PC-9 (cell line): ENCODE results near the gene CLDN11. TPM values are rescaled to one million over a fixed set of nuclear protein-coding genes. Genes with fewer than 3 reads are reported as not detected.

ENCODE experiments used
- BruUV-seq: library from RNA; stranded (reverse); fragments of 400-500 nt; replicated peaks from 2 replicates; lab custom pipeline; 2021; lab: Mats Ljungman, UMichigan
- CTCF ChIA-PET: fragments of 300-600 bp; sonication (Branson Sonifier 250); formaldehyde crosslinking; loops from one replicate; lab custom pipeline; 2022; ENCODE audit warnings: antibody characterized with exemption; lab: Charles Lee
- POLR2A ChIA-PET: fragments of 300-600 bp; sonication (Branson Sonifier 250); formaldehyde crosslinking; loops from one replicate; lab custom pipeline; 2022; ENCODE audit warnings: antibody characterized with exemption; ENCODE audit not compliant: unreplicated experiment; lab: Charles Lee
- DNase-seq, 2 experiments: peaks; one replicate each; pipeline versions ENCODE4 v3.0.0 to v3.0.0-alpha.2; 2015 to 2022; ENCODE audit warnings: mixed read lengths in 1 of 2
- H2AFZ ChIP-seq: fragments of 200-600 bp; sonication (generic); 2 replicates; pipeline ENCODE4 v1.8.1; 2017; ENCODE audit warnings: antibody characterized with exemption
- H3F3A ChIP-seq: fragments of 200-600 bp; sonication (generic); 2 replicates; pipeline ENCODE4 v1.8.1; 2017; ENCODE audit warnings: antibody characterized with exemption, mild to moderate bottlenecking, low read depth; ENCODE audit not compliant: insufficient read depth
- H3K27ac ChIP-seq: fragments of 200-600 bp; sonication (generic); 2 replicates; pipeline ENCODE4 v1.6.1; 2016; ENCODE audit warnings: mixed run types
- H3K27me3 ChIP-seq: fragments of 200-600 bp; sonication (generic); 2 replicates; pipeline ENCODE4 v1.6.1; 2016; ENCODE audit warnings: low read depth, mixed run types; ENCODE audit not compliant: insufficient read depth
- H3K36me3 ChIP-seq: fragments of 200-600 bp; sonication (generic); 2 replicates; pipeline ENCODE4 v1.6.1; 2016; ENCODE audit warnings: low read depth, mixed run types
- H3K4me1 ChIP-seq: fragments of 200-600 bp; sonication (generic); replicated peaks from 2 replicates; pipeline ENCODE4 v1.6.1; 2016; ENCODE audit warnings: mixed run types; ENCODE audit not compliant: insufficient read depth
- H3K4me2 ChIP-seq: fragments of 200-600 bp; sonication (generic); 2 replicates; pipeline ENCODE4 v1.6.1; 2017; ENCODE audit warnings: mixed run types
- H3K4me3 ChIP-seq: fragments of 200-600 bp; sonication (generic); 2 replicates; pipeline ENCODE4 v1.6.1; 2016; ENCODE audit warnings: mixed run types
- H3K79me2 ChIP-seq: fragments of 200-600 bp; sonication (generic); 2 replicates; pipeline ENCODE4 v1.6.1; 2017; ENCODE audit warnings: low read depth, mixed run types
- H3K9me2 ChIP-seq: fragments of 200-600 bp; sonication (generic); 2 replicates; pipeline ENCODE4 v1.8.1; 2017; ENCODE audit warnings: mild to moderate bottlenecking; ENCODE audit not compliant: insufficient read depth
- H3K9me3 ChIP-seq: fragments of 200-600 bp; sonication (generic); 2 replicates; pipeline ENCODE4 v1.8.1; 2016; ENCODE audit warnings: low read depth; ENCODE audit not compliant: insufficient read depth
- H4K20me1 ChIP-seq: fragments of 200-600 bp; sonication (generic); 2 replicates; pipeline ENCODE4 v1.8.1; 2017; ENCODE audit not compliant: insufficient read depth
- CTCF ChIP-seq: fragments of 200-600 bp; sonication (generic); conservative IDR thresholded peaks from 2 replicates; pipeline ENCODE4 v1.6.1; 2017; ENCODE audit warnings: mixed run types, antibody characterized with exemption, mild to moderate bottlenecking, moderate library complexity
- EZH2 ChIP-seq: fragments of 200-600 bp; sonication (generic); IDR thresholded peaks from 2 replicates; pipeline ENCODE4 v1.8.0; 2017; ENCODE audit warnings: antibody characterized with exemption, low read depth
- intact Hi-C: fragments of 100-400 bp; cut with micrococcal nuclease; formaldehyde crosslinking; loops from one replicate; pipeline ENCODE4 v1.10.0; 2022; ENCODE audit not compliant: unreplicated experiment
- total RNA-seq: library from RNA; stranded (reverse); gene quantifications from 2 replicates; pipeline ENCODE4 v1.2.3, GENCODE V29; 2021

CLDN11 gene
- total RNA-seq, 1 experiment from 2014 or later: 1.4 TPM

- CTCF ChIA-PET: no interaction called here
- no peak for TF ChIP-seq EZH2
- TF ChIP-seq CTCF: no peak
- POLR2A ChIA-PET: no interaction called here
- Histone ChIP-seq H3K27ac (no peak overlapping the region), H3K79me2 (no peaks in the 10 kb centered on the region), H3K4me3 (no peak overlapping the region), H3K4me1 (no peaks in the 10 kb centered on the region), H3K9me3 (no peaks in the 10 kb centered on the region), H3K36me3 (no peaks in the 10 kb centered on the region), H3K27me3 (no peaks in the 10 kb centered on the region), H3K9me2 (no peaks in the 10 kb centered on the region; the same call in 1 of the 2 replicates), H4K20me1 (no peaks in the 10 kb centered on the region), H2AFZ (no peak overlapping the region), H3K4me2 (no peak overlapping the region), H3F3A (no peaks in the 10 kb centered on the region)
- intact Hi-C loops: loop anchor here (5.0 kb wide), 1 partner anchor 261 kb away; no protein-coding TSS in a partner anchor
- no peak for DNase-seq
- no TSS peak for BruUV-seq
Observed at GRCh38 chr3:170426240-170426797, 7.7 kb downstream of the CLDN11 start.

- no TSS peak for BruUV-seq
- CTCF ChIA-PET: no interaction called here
Observed at GRCh38 chr3:170428095-170428494, 9.4 kb downstream of the CLDN11 start.

GRCh38 chr3:170429050-170429449 is 10.4 kb downstream of the CLDN11 start:
- DNase-seq: no peak
- ChIA-PET CTCF (no interaction called here), POLR2A (interaction anchor here (0.6 kb wide), 1 partner anchor 233 kb away, joined by 7 read pairs; no protein-coding TSS in a partner anchor)
- no peak overlapping the region for H2AFZ ChIP-seq
- no peaks in the 10 kb centered on the region for H3K9me3 ChIP-seq
- no peaks in the 10 kb centered on the region for H3K4me1 ChIP-seq
- no peaks in the 10 kb centered on the region for H3K27me3 ChIP-seq
- no peaks in the 10 kb centered on the region for H4K20me1 ChIP-seq
- no peaks in the 10 kb centered on the region for H3F3A ChIP-seq
- TF ChIP-seq CTCF (no peak), EZH2 (no peak)
- peaks cover 3% of the 10 kb centered on the region for H3K9me2 ChIP-seq
- no peak overlapping the region for H3K27ac ChIP-seq
- H3K79me2 ChIP-seq: no peaks in the 10 kb centered on the region
- BruUV-seq: no TSS peak
- no peaks in the 10 kb centered on the region for H3K36me3 ChIP-seq
- intact Hi-C loops: loop anchor here (5.0 kb wide), 1 partner anchor 258 kb away; no protein-coding TSS in a partner anchor
- H3K4me2 ChIP-seq: no peak overlapping the region
- no peak overlapping the region for H3K4me3 ChIP-seq

More at GRCh38 chr3:170428095-170428494, 9.4 kb downstream of the CLDN11 start:
- H3K27ac ChIP-seq: no peak overlapping the region
- TF ChIP-seq CTCF (no peak), EZH2 (no peak)
- H3K27me3 ChIP-seq: no peaks in the 10 kb centered on the region
- POLR2A ChIA-PET: no interaction called here
- no peaks in the 10 kb centered on the region for H3F3A ChIP-seq
- no peaks in the 10 kb centered on the region for H3K79me2 ChIP-seq
- DNase-seq: no peak
- H3K36me3 ChIP-seq: no peaks in the 10 kb centered on the region
- no peak overlapping the region for H3K4me3 ChIP-seq
- peaks cover 3% of the 10 kb centered on the region; the same call in 1 of the 2 replicates for H3K9me2 ChIP-seq
- no peak overlapping the region for H3K4me2 ChIP-seq
- intact Hi-C loops: loop anchor here (5.0 kb wide), 1 partner anchor 259 kb away; no protein-coding TSS in a partner anchor
- no peaks in the 10 kb centered on the region for H3K4me1 ChIP-seq
- H3K9me3 ChIP-seq: no peaks in the 10 kb centered on the region
- no peaks in the 10 kb centered on the region for H4K20me1 ChIP-seq
- no peak overlapping the region for H2AFZ ChIP-seq
